HL-60 (cell line): ENCODE results near the gene TBL1X.

Experiments
- POLR2AphosphoS5 ChIP-seq: IDR thresholded peaks from 2 replicates; pipeline ENCODE4 v1.6.1; 2012; ENCODE audit warnings: low read depth
- SPI1 ChIP-seq: IDR thresholded peaks from 2 replicates; pipeline ENCODE4 v1.6.1; 2012; ENCODE audit warnings: low read depth, mild to moderate bottlenecking, borderline replicate concordance
- TF ChIP-seq, protein P1 (sequence below): IDR thresholded peaks from one replicate; pipeline ENCODE4 v1.5.1; 2011; ENCODE audit warnings: low read length, control low read depth, inconsistent platforms; ENCODE audit not compliant: insufficient read depth
- TF ChIP-seq, protein P2 (sequence below): IDR thresholded peaks from 2 replicates; pipeline ENCODE4 v1.6.1; 2012; ENCODE audit warnings: low read depth; ENCODE audit not compliant: insufficient replicate concordance

DNA sequence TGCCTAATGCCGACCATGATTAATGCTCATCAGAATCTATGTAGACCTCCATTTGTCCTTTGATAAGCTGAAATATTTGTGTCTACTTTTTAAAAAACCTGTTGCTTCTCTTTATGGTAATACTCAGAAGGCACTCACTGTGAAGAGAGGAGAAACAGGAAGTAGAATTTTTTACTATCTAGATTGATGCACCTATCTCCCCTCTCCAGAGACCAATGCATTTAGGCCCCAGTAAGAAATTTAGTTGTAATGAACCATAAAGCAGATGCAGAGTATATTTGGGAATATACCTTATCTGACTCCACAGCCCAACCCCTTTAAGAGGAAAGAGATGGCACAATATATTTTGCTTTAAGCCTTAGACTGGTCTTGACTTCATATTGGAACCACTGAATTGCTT is 11.1 kb downstream of the TBL1X start:
- TF ChIP-seq, protein P1, sequence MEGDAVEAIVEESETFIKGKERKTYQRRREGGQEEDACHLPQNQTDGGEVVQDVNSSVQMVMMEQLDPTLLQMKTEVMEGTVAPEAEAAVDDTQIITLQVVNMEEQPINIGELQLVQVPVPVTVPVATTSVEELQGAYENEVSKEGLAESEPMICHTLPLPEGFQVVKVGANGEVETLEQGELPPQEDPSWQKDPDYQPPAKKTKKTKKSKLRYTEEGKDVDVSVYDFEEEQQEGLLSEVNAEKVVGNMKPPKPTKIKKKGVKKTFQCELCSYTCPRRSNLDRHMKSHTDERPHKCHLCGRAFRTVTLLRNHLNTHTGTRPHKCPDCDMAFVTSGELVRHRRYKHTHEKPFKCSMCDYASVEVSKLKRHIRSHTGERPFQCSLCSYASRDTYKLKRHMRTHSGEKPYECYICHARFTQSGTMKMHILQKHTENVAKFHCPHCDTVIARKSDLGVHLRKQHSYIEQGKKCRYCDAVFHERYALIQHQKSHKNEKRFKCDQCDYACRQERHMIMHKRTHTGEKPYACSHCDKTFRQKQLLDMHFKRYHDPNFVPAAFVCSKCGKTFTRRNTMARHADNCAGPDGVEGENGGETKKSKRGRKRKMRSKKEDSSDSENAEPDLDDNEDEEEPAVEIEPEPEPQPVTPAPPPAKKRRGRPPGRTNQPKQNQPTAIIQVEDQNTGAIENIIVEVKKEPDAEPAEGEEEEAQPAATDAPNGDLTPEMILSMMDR, result no peak
- TF ChIP-seq, protein P2, sequence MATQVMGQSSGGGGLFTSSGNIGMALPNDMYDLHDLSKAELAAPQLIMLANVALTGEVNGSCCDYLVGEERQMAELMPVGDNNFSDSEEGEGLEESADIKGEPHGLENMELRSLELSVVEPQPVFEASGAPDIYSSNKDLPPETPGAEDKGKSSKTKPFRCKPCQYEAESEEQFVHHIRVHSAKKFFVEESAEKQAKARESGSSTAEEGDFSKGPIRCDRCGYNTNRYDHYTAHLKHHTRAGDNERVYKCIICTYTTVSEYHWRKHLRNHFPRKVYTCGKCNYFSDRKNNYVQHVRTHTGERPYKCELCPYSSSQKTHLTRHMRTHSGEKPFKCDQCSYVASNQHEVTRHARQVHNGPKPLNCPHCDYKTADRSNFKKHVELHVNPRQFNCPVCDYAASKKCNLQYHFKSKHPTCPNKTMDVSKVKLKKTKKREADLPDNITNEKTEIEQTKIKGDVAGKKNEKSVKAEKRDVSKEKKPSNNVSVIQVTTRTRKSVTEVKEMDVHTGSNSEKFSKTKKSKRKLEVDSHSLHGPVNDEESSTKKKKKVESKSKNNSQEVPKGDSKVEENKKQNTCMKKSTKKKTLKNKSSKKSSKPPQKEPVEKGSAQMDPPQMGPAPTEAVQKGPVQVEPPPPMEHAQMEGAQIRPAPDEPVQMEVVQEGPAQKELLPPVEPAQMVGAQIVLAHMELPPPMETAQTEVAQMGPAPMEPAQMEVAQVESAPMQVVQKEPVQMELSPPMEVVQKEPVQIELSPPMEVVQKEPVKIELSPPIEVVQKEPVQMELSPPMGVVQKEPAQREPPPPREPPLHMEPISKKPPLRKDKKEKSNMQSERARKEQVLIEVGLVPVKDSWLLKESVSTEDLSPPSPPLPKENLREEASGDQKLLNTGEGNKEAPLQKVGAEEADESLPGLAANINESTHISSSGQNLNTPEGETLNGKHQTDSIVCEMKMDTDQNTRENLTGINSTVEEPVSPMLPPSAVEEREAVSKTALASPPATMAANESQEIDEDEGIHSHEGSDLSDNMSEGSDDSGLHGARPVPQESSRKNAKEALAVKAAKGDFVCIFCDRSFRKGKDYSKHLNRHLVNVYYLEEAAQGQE, result no peak
- no peak for TF ChIP-seq SPI1
- no peak for TF ChIP-seq POLR2AphosphoS5
